Heart left ventricle (tissue), 16 donors: ENCODE data around the gene IDH2. TPM values are rescaled to one million over a fixed set of nuclear protein-coding genes. Genes with fewer than 3 reads are reported as not detected.

Source experiments
- ATAC-seq, 4 donors: fragments of 200-7000 bp; cut with Tn5 transposase; one replicate each; pipeline ENCODE4 v1.9.1; 2020 to 2022; ENCODE audit warnings: moderate library complexity in 4 of 4, mild to moderate bottlenecking in 3 of 4, moderate number of reproducible peaks in 1 of 4
- DNase-seq, 5 donors: peaks; one replicate each; pipeline ENCODE4 v3.0.0-alpha.2; 2020
- H3K27ac ChIP-seq, 12 donors: fragments of 200-600 bp; sonication (generic) in 4 of 12; one replicate each; pipeline versions ENCODE4 v1.5.0 to v1.8.0; 2016 to 2022; ENCODE audit warnings: mild to moderate bottlenecking in 2 of 12
- H3K27me3 ChIP-seq, 9 donors: fragments of 200-600 bp; sonication (generic) in 2 of 9; one replicate each; pipeline versions ENCODE4 v1.5.1 to v1.8.0; 2016 to 2022; ENCODE audit warnings: mild to moderate bottlenecking in 3 of 9
- H3K36me3 ChIP-seq, 9 donors: fragments of 200-600 bp; sonication (generic) in 2 of 9; one replicate each; pipeline versions ENCODE4 v1.5.0 to v1.8.0; 2018 to 2022; ENCODE audit warnings: mild to moderate bottlenecking in 2 of 9
- H3K4me1 ChIP-seq, 12 donors: fragments of 200-600 bp; sonication (generic) in 4 of 12; one replicate each; pipeline versions ENCODE4 v1.5.0 to v1.8.0; 2016 to 2022; ENCODE audit warnings: mild to moderate bottlenecking in 3 of 12
- H3K4me3 ChIP-seq, 12 donors: fragments of 200-600 bp; sonication (generic) in 4 of 12; one replicate each; pipeline versions ENCODE4 v1.5.0 to v1.8.0; 2017 to 2022; ENCODE audit warnings: mild to moderate bottlenecking in 9 of 12, moderate library complexity in 4 of 12
- H3K9me3 ChIP-seq, 12 donors: fragments of 200-600 bp; sonication (generic) in 4 of 12; one replicate each; pipeline versions ENCODE4 v1.5.0 to v1.8.0; 2016 to 2022; ENCODE audit warnings: mild to moderate bottlenecking in 1 of 12
- CTCF ChIP-seq, 12 donors: fragments of 200-600 bp; sonication (generic) in 4 of 12; IDR thresholded peaks; one replicate each; pipeline versions ENCODE4 v1.5.0 to v1.8.0; 2018 to 2022; ENCODE audit warnings: antibody characterized with exemption in 12 of 12, mild to moderate bottlenecking in 5 of 12
- POLR2A ChIP-seq, 2 donors: fragments of 450-650 bp; IDR thresholded peaks; one replicate each; pipeline ENCODE4 v1.6.1; 2017; ENCODE audit warnings: antibody characterized with exemption in 2 of 2, mild to moderate bottlenecking in 2 of 2, moderate library complexity in 2 of 2
- WGBS, 4 donors: extraction: QIAGEN DNeasy Blood & Tissue Kit in 2 of 4; methylation state at CpG; one replicate each; pipeline versions ENCODE4 v1.1.5 to v1.1.7; 2013 to 2018; 5-methylcytosine and 5-hydroxymethylcytosine counted together
- intact Hi-C, 10 donors: fragments of 100-400 bp; cut with DNase I; formaldehyde crosslinking; loops; one replicate each; pipeline versions ENCODE4 v1.11.1 to v1.14.2; 2022
- polyA plus RNA-seq, 2 donors: library from polyadenylated mRNA; stranded (reverse); fragments of 200-250 nt; gene quantifications; one replicate each; pipeline ENCODE4 v1.2.3, GENCODE V29; 2013
- total RNA-seq, 9 donors: library from RNA; depleted of rRNA in 2 of 9; stranded (reverse); fragments of >200 nt in 2 of 9; fragmentation: NEBNext Ultra II Directional in 3 of 9; extraction: Animal tissue kit (Norgen Biotek cat#: 25700) in 3 of 9; gene quantifications; one replicate each; pipeline versions ENCODE4 v1.1.0 to v1.2.4, GENCODE V29; 2016 to 2023
- donor health status: ischemic (EF 13 %, LVEDD 7.1; RV severe dilation, severe dysfunction).
- donor health status: healthy with polysubstance abuse.
- donor health status: DM: no; HTN: yes; CAD: no.
- donor health status: DM: no; HTN: no; CAD: no.
- donor health status: ischemic (EF 25% LVEDD 6.9; RV normal size, moderate dysfunction).
- donor health status: ischemic (EF 25% LVEDD 5.7; RV mildly dilated, moderate dysfunction).
- donor health status: healthy.
- donor health status: DM: yes; HTN: yes; CAD: no.
- donor health status: ischemic (EF 35%, LVEDD 5.7; RV mildly dilated, moderate dysfunction).
- donor health status: nonischemic (EF 11% LVEDD 7.7; RV severe dilation, severe dysfunction).
- donor health status: DM: yes; HTN: yes; CAD: no.
- donor health status: PGD.
- donor health status: ischemic (EF 29% LVEDD 5.4; RV normal size, mild dysfunction).
- donor health status: nonischemic (EF 23%, LVEDD 6.1; RV moderate dilation, normal function).

IDH2 gene
- total and polyA plus RNA-seq, 11 donors: 366 to 1,258 (median 729) TPM

GRCh38 chr15:90087454-90088154, 14.7 kb downstream of the IDH2 start:
- H3K4me3 ChIP-seq: no peak overlapping the region
- TF ChIP-seq POLR2A (IDR thresholded peaks at IDR 0.05) (no peak), CTCF (IDR thresholded peaks at IDR 0.05) (no peak)
- peaks cover 0 to 92% (median 74%) of the 10 kb centered on the region in 9 donors for H3K36me3 ChIP-seq
- H3K4me1 ChIP-seq: peaks cover 0 to 14% (median 0%) of the 10 kb centered on the region in 12 donors
- WGBS, 4 donors: 79 to 84% (median 81%) methylated on average over 18 to 20 of the region's 20 CpGs
- DNase-seq (no peak), ATAC-seq (peak in 1 of 4 donors; percentile 21)
- H3K27ac ChIP-seq: peak overlapping the region in 1 of 12 donors; percentile 52
- H3K9me3 ChIP-seq: no peaks in the 10 kb centered on the region
- no peaks in the 10 kb centered on the region for H3K27me3 ChIP-seq
- intact Hi-C loops: loop anchor here in 2 of 10 donors (5.0 to 10.0 kb wide), 2 partner anchors 190 to 333 kb away; partner anchors contain the start of gene MESP1 (in 1 of the 2)

- H3K27me3 ChIP-seq: no peaks in the 10 kb centered on the region
- H3K36me3 ChIP-seq: peaks cover 0 to 97% (median 79%) of the 10 kb centered on the region in 9 donors
- TF ChIP-seq POLR2A (IDR thresholded peaks at IDR 0.05) (no peak), CTCF (IDR thresholded peaks at IDR 0.05) (peak; percentile 27 to 65 (median 53))
- intact Hi-C loops: loop anchor here in 2 of 10 donors (5.0 to 10.0 kb wide), 2 partner anchors 190 to 332 kb away; partner anchors contain the start of gene MESP1 (in 1 of the 2)
- no peak for ATAC-seq
- DNase-seq: no peak
- H3K9me3 ChIP-seq: no peaks in the 10 kb centered on the region
- 87 to 95% (median 93%) methylated on average over 3 to 7 of the region's 7 CpGs for WGBS, 4 donors
- H3K4me3 ChIP-seq: no peak overlapping the region
- H3K27ac ChIP-seq: peak overlapping the region in 1 of 12 donors; percentile 52
- H3K4me1 ChIP-seq: peaks cover 0 to 19% (median 0%) of the 10 kb centered on the region in 12 donors
Observed at GRCh38 chr15:90086868-90087268, 15.4 kb downstream of the IDH2 start.

- Histone ChIP-seq H3K36me3 (peaks cover 0 to 99% (median 89%) of the 10 kb centered on the region in 9 donors), H3K4me1 (peaks cover 0 to 19% (median 0%) of the 10 kb centered on the region in 12 donors), H3K27me3 (no peaks in the 10 kb centered on the region), H3K4me3 (no peak overlapping the region), H3K9me3 (no peaks in the 10 kb centered on the region), H3K27ac (peak overlapping the region in 2 of 12 donors; percentile 66 to 73)
- 85 to 95% (median 91%) methylated on average over 3 of the region's 3 CpGs for WGBS, 4 donors
- TF ChIP-seq POLR2A (IDR thresholded peaks at IDR 0.05) (no peak), CTCF (IDR thresholded peaks at IDR 0.05) (no peak)
- ATAC-seq: no peak
- intact Hi-C loops: loop anchor here in 2 of 10 donors (5.0 to 10.0 kb wide), 2 partner anchors 188 to 331 kb away; partner anchors contain the start of gene MESP1 (in 1 of the 2)
- DNase-seq: no peak
Observed at GRCh38 chr15:90085565-90085964, 16.7 kb downstream of the IDH2 start.

DNA sequence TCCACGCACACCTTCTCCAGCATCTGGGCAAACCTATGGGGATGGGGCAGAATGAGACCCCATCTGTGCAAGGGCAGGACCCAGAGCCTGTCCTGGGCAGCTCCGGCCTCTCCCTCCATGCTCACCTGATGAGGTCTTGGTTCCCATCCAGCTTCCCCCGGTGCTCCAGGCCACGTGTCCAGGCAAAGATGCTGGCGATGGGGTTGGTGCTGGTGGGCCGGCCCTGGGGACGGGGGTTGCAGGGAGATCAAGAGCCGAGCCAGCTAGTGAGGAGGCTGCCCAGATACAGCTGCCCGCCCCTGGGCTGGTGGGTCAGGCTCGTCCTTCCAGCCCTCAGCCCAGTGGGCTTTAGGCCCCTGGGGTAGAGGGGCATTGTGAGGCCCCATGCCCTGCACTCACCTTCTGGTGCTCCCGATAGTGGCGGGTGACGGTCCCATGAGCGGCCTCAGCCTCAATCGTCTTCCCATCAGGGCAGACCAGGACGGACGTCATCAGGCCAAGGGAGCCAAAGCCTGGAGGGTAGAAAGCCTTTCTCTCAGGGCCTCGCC, 17.3 kb downstream of the IDH2 start:
- TF ChIP-seq POLR2A (IDR thresholded peaks at IDR 0.05): no peak
- TF ChIP-seq CTCF (IDR thresholded peaks at IDR 0.05): no peak
- ATAC-seq (peak in 1 of 4 donors; percentile 4), DNase-seq (no peak)
- H3K36me3 ChIP-seq: peaks cover 0 to 99% (median 91%) of the 10 kb centered on the region in 9 donors
- peaks cover 0 to 19% (median 0%) of the 10 kb centered on the region in 12 donors for H3K4me1 ChIP-seq
- intact Hi-C loops: loop anchor here in 2 of 10 donors (5.0 to 10.0 kb wide), 2 partner anchors 188 to 330 kb away; partner anchors contain the start of gene MESP1 (in 1 of the 2)
- H3K27me3 ChIP-seq: no peaks in the 10 kb centered on the region
- no peak overlapping the region for H3K4me3 ChIP-seq
- no peaks in the 10 kb centered on the region for H3K9me3 ChIP-seq
- peak overlapping the region in 2 of 12 donors; percentile 66 to 73 for H3K27ac ChIP-seq
- WGBS, 4 donors: 84 to 94% (median 89%) methylated on average over 15 to 18 of the region's 18 CpGs
